HCT116 (cell line): ENCODE results near the gene PCMTD2. TPM values are rescaled to one million over a fixed set of nuclear protein-coding genes. Genes with fewer than 3 reads are reported as not detected.

Experiments
- ATAC-seq: fragments of 200-7000 bp; cut with Tn5 transposase; 2 replicates; pipeline ENCODE4 v1.9.1; 2020; ENCODE audit warnings: mild to moderate bottlenecking, moderate library complexity
- BruUV-seq: library from RNA; stranded (reverse); fragments of 400-500 nt; replicated peaks from 2 replicates; lab custom pipeline; 2021; lab: Mats Ljungman, UMichigan
- CTCF ChIA-PET: fragments of 300-600 bp; sonication (Branson Sonifier 250); formaldehyde crosslinking; loops from one replicate; lab custom pipeline; 2021; ENCODE audit warnings: antibody characterized with exemption; lab: Charles Lee
- POLR2A ChIA-PET: fragments of 300-600, 350-600 bp; sonication (Branson Sonifier 250); formaldehyde crosslinking; loops from one replicate; lab custom pipeline; 2021; ENCODE audit warnings: antibody characterized with exemption; lab: Charles Lee
- RAD21 ChIA-PET, 2 experiments: fragments of 300-600 bp; sonication (Branson Sonifier 250); formaldehyde crosslinking; loops; one replicate each; lab custom pipeline; 2023; ENCODE audit warnings: low total read pairs in 2 of 2; ENCODE audit not compliant: uncharacterized antibody in 2 of 2, unreplicated experiment in 2 of 2, low non-redundant PET in 1 of 2; lab: Charles Lee
- DNase-seq: peaks from one replicate; pipeline ENCODE4 v3.0.0-alpha.2; 2010; ENCODE audit warnings: low read depth, low spot score
- H2AFZ ChIP-seq: fragments of 200-600 bp; shearing (Covaris generic), sonication (generic); 2 replicates; pipeline ENCODE4 v1.6.1; 2017; ENCODE audit warnings: low read depth, mixed run types, mixed read lengths, antibody characterized with exemption, low read length; ENCODE audit not compliant: poor library complexity, severe bottlenecking
- H3K27ac ChIP-seq: 2 replicates; pipeline ENCODE4 v1.5.1; 2012; ENCODE audit warnings: low read depth, low read length
- H3K27me3 ChIP-seq: fragments of 200-600 bp; sonication (generic); 2 replicates; pipeline ENCODE4 v1.6.1; 2016; ENCODE audit warnings: mixed run types, low read length, mixed read lengths; ENCODE audit not compliant: insufficient read depth
- H3K36me3 ChIP-seq, 2 experiments: fragments of 200-500 bp in 1 of 2; fragments of 200-600 bp in 1 of 2; sonication (Bioruptor generic) in 1 of 2; sonication (generic) in 1 of 2; 2 replicates each; pipeline versions ENCODE4 v1.5.1 to v1.6.1; 2014 to 2016; ENCODE audit warnings: low read length in 2 of 2, inconsistent platforms in 1 of 2, mixed read lengths in 1 of 2, mixed run types in 1 of 2; ENCODE audit not compliant: insufficient read depth in 2 of 2, control insufficient read depth in 1 of 2
- H3K4me1 ChIP-seq, 2 experiments: fragments of 200-600 bp in 1 of 2; sonication (generic) in 1 of 2; 2 replicates each; pipeline versions ENCODE4 v1.5.1 to v1.6.1; 2012 to 2017; ENCODE audit warnings: low read length in 2 of 2, inconsistent platforms in 1 of 2, mild to moderate bottlenecking in 1 of 2, mixed read lengths in 1 of 2, mixed run types in 1 of 2, moderate library complexity in 1 of 2; ENCODE audit not compliant: insufficient read depth in 2 of 2, control insufficient read depth in 1 of 2
- H3K4me2 ChIP-seq: fragments of 200-600 bp; sonication (generic); 2 replicates; pipeline ENCODE4 v1.6.1; 2017; ENCODE audit warnings: mixed run types, low read length, mixed read lengths
- H3K4me3 ChIP-seq, 2 experiments: fragments of 200-600 bp in 1 of 2; sonication (generic) in 1 of 2; replicated peaks in 1 of 2; 2 replicates each; pipeline ENCODE4 v1.5.1; 2011 to 2016; ENCODE audit warnings: low read length in 2 of 2, control low read depth in 1 of 2, low read depth in 1 of 2, mild to moderate bottlenecking in 1 of 2, mixed read lengths in 1 of 2, mixed run types in 1 of 2
- H3K79me2 ChIP-seq: fragments of 200-600 bp; sonication (generic); 2 replicates; pipeline ENCODE4 v1.6.1; 2017; ENCODE audit warnings: mild to moderate bottlenecking, mixed run types, low read length, moderate library complexity, mixed read lengths; ENCODE audit not compliant: insufficient read depth
- H3K9ac ChIP-seq: fragments of 200-600 bp; sonication (generic); 2 replicates; pipeline ENCODE4 v1.6.1; 2016; ENCODE audit warnings: low read length, mixed read lengths
- H3K9me2 ChIP-seq: fragments of 200-600 bp; sonication (generic), shearing (Covaris generic); 2 replicates; pipeline ENCODE4 v1.6.1; 2017; ENCODE audit warnings: mixed run types, mild to moderate bottlenecking, moderate library complexity; ENCODE audit not compliant: insufficient read depth
- H3K9me3 ChIP-seq, 2 experiments: fragments of 200-500 bp in 1 of 2; fragments of 200-600 bp in 1 of 2; sonication (Bioruptor generic) in 1 of 2; sonication (generic) in 1 of 2; 2 replicates each; pipeline ENCODE4 v1.6.1; 2014 to 2017; ENCODE audit warnings: low read length in 2 of 2, mixed read lengths in 2 of 2, inconsistent platforms in 1 of 2, low read depth in 1 of 2, mild to moderate bottlenecking in 1 of 2, mixed run types in 1 of 2, moderate library complexity in 1 of 2; ENCODE audit not compliant: control insufficient read depth in 1 of 2, insufficient read depth in 1 of 2
- H4K20me1 ChIP-seq: fragments of 200-600 bp; sonication (generic), shearing (Covaris generic); 2 replicates; pipeline ENCODE4 v1.6.1; 2017; ENCODE audit warnings: mixed run types, mild to moderate bottlenecking, moderate library complexity; ENCODE audit not compliant: insufficient read depth
- ATF3 ChIP-seq: IDR thresholded peaks from 2 replicates; pipeline ENCODE4 v1.6.1; 2012
- CBX3 ChIP-seq: IDR thresholded peaks from 2 replicates; pipeline ENCODE4 v1.6.1; 2012; ENCODE audit warnings: low read depth
- CTCF ChIP-seq, 3 experiments: fragments of 200-600 bp in 1 of 3; sonication (generic) in 1 of 3; IDR thresholded peaks in 2 of 3; conservative IDR thresholded peaks in 1 of 3; 2 replicates each; pipeline ENCODE4 v1.5.1; 2012 to 2017; ENCODE audit warnings: low read depth in 2 of 3, low read length in 2 of 3, antibody characterized with exemption in 1 of 3, borderline replicate concordance in 1 of 3, control low read depth in 1 of 3, mild to moderate bottlenecking in 1 of 3, mixed read lengths in 1 of 3, mixed run types in 1 of 3, moderate library complexity in 1 of 3; ENCODE audit not compliant: insufficient read depth in 1 of 3
- ELF1 ChIP-seq: IDR thresholded peaks from 2 replicates; pipeline ENCODE4 v1.6.1; 2012; ENCODE audit warnings: low read depth, borderline replicate concordance
- JUND ChIP-seq: IDR thresholded peaks from 2 replicates; pipeline ENCODE4 v1.6.1; 2012
- POLR2A ChIP-seq: IDR thresholded peaks from 2 replicates; pipeline ENCODE4 v1.7.0; 2011; ENCODE audit warnings: borderline replicate concordance; ENCODE audit not compliant: insufficient read depth, insufficient read length; ENCODE audit errors: extremely low read depth
- POLR2AphosphoS5 ChIP-seq: IDR thresholded peaks from 2 replicates; pipeline ENCODE4 v1.6.1; 2011; ENCODE audit warnings: mild to moderate bottlenecking, low read depth, low read length, moderate library complexity
- RAD21 ChIP-seq: IDR thresholded peaks from 2 replicates; pipeline ENCODE4 v1.6.1; 2012; ENCODE audit warnings: low read depth, mild to moderate bottlenecking
- REST ChIP-seq: IDR thresholded peaks from 2 replicates; pipeline ENCODE4 v1.6.1; 2012; ENCODE audit warnings: low read depth
- SIN3A ChIP-seq: IDR thresholded peaks from 2 replicates; pipeline ENCODE4 v1.6.1; 2012; ENCODE audit warnings: low read depth
- YY1 ChIP-seq: IDR thresholded peaks from 2 replicates; pipeline ENCODE4 v1.6.1; 2011; ENCODE audit warnings: low read length, low read depth, moderate library complexity, mild to moderate bottlenecking; ENCODE audit not compliant: insufficient replicate concordance; ENCODE audit errors: extremely low read depth
- ZNF274 ChIP-seq: fragments of 200-500 bp; sonication (Bioruptor generic); IDR thresholded peaks from 2 replicates; pipeline ENCODE4 v1.6.1; 2014; ENCODE audit warnings: mild to moderate bottlenecking, low read depth, low read length, inconsistent platforms
- intact Hi-C: fragments of 100-400 bp; cut with micrococcal nuclease; formaldehyde crosslinking; loops from 2 replicates; pipeline ENCODE4 v1.10.0; 2022
- total RNA-seq: library from RNA; stranded (reverse); gene quantifications from one replicate; pipeline ENCODE4 v1.2.1, GENCODE V29; 2021; ENCODE audit not compliant: unreplicated experiment

PCMTD2 gene
- total RNA-seq, 1 experiment from 2014 or later = 44.7 TPM

GRCh38 chr20:64207641-64208590 lies 47.6 kb upstream of the PCMTD2 start:
- Histone ChIP-seq H3K9me2 (no peaks in the 10 kb centered on the region), H3K4me2 (no peak overlapping the region), H3K79me2 (no peaks in the 10 kb centered on the region), H2AFZ (no peak overlapping the region), H3K4me1 (no peaks in the 10 kb centered on the region), H3K36me3 (no peaks in the 10 kb centered on the region), H3K4me3 (no peak overlapping the region), H3K27me3 (no peaks in the 10 kb centered on the region), H4K20me1 (no peaks in the 10 kb centered on the region), H3K9me3 (no peaks in the 10 kb centered on the region), H3K9ac (no peak overlapping the region), H3K27ac (no peak overlapping the region)
- CTCF ChIA-PET = no interaction called here
- intact Hi-C loops = no loop called here
- no peak for DNase-seq
- TF ChIP-seq CTCF (IDR thresholded peaks at IDR 0.05 in 2 of 3, conservative IDR thresholded peaks at IDR 0.05 in 1 of 3; ENCODE audit: borderline replicate concordance in 1 of 3, insufficient read depth in 1 of 3, low read depth in 2 of 3, low read length in 2 of 3) (no peak), ATF3 (no peak), JUND (no peak), RAD21 (no peak), YY1 (no peak), POLR2A (no peak)
- no TSS peak for BruUV-seq
- RAD21 ChIA-PET = no interaction called here
- POLR2A ChIA-PET = no interaction called here
- ATAC-seq = no peak

- H3K4me2 ChIP-seq = no peak overlapping the region
- no TSS peak for BruUV-seq
- CTCF ChIA-PET = no interaction called here
- TF ChIP-seq POLR2AphosphoS5 = no peak
- TF ChIP-seq ELF1 = no peak
- TF ChIP-seq SIN3A = no peak
- no peak for TF ChIP-seq ZNF274
- no peak for TF ChIP-seq ATF3
- TF ChIP-seq CBX3 = no peak
- no peak for TF ChIP-seq REST
Observed at GRCh38 chr20:64209148-64209547, 46.4 kb upstream of the PCMTD2 start.

More at GRCh38 chr20:64209148-64209547, 46.4 kb upstream of the PCMTD2 start:
- Histone ChIP-seq H3K4me3 (no peak overlapping the region), H4K20me1 (no peaks in the 10 kb centered on the region), H3K79me2 (no peaks in the 10 kb centered on the region), H3K4me1 (no peaks in the 10 kb centered on the region), H3K9me3 (no peaks in the 10 kb centered on the region), H3K9me2 (no peaks in the 10 kb centered on the region), H3K9ac (no peak overlapping the region), H2AFZ (no peak overlapping the region), H3K27ac (no peak overlapping the region), H3K36me3 (no peaks in the 10 kb centered on the region), H3K27me3 (no peaks in the 10 kb centered on the region)
- ChIA-PET POLR2A (no interaction called here), RAD21 (no interaction called here)
- no peak; the same call in 1 of the 2 replicates for ATAC-seq
- DNase-seq = no peak
- intact Hi-C loops = no loop called here
